Measurements from ENCODE around the gene RAB44.

RAB44 gene

DNA sequence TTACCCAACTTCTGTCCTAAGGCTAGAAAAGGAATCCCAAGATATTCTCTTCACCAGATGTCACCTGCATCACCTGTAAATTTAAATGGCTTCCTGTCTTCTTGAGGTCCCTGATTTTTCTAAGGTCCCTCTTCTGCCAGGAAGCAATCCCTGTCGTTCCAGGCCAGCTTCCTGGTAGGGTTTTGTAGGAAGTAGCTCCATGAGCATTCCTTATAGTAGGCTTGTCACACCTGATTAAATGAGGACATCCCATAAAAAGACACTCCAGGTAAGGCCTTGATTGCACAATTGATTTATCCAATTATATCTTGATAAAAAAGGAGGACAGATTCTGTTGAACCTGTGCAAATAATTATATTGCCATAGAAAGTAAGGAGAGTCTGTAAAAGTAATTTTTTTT lies 8.7 kb downstream of the RAB44 start:
- no peaks in the 10 kb centered on the region for H3K27me3 ChIP-seq (ENCODE audit: insufficient read depth, insufficient read length)
- H3K4me1 ChIP-seq (ENCODE audit: insufficient read depth, insufficient read length), result no peaks in the 10 kb centered on the region
- H3K9ac ChIP-seq (ENCODE audit: insufficient read length, low read depth), result no peak overlapping the region
- H3K9me3 ChIP-seq (ENCODE audit: insufficient read depth, low read length), result no peaks in the 10 kb centered on the region
- TF ChIP-seq YY1 (IDR thresholded peaks at IDR 0.05; ENCODE audit: insufficient read depth, insufficient read length) (no peak), ZNF274 (IDR thresholded peaks at IDR 0.05; ENCODE audit: low read depth, low read length) (no peak), SUZ12 (IDR thresholded peaks at IDR 0.05; ENCODE audit: extremely low read depth, insufficient read depth, insufficient read length) (no peak)
- no peaks in the 10 kb centered on the region for H3K36me3 ChIP-seq (ENCODE audit: insufficient read depth, insufficient read length, low read length)
- H3K4me3 ChIP-seq (ENCODE audit: insufficient read length, low read depth), result no peak overlapping the region
- no peak for DNase-seq (ENCODE audit: low read depth, low spot score)

DNA sequence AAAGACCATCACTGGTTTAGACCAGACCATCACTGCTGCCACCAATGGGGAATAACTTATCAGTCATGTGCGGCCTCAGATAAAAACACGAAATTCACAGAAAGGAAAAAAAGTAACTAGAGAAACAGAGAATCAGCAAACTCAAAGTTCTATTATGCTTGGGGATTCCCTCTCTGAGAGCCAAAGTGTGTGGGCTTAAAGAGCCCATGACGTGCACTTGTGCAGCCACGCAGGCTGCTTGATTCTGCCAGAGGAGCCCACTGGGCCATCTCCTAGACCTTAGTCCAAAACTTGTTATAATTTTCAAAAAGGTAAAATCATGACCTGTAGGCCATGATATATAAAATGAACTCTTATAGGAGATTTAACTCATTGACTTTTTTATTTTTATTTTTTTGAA lies 15.2 kb downstream of the RAB44 start:
- no peaks in the 10 kb centered on the region for H3K9me3 ChIP-seq (ENCODE audit: insufficient read depth, low read length)
- H3K9ac ChIP-seq (ENCODE audit: insufficient read length, low read depth), result no peak overlapping the region
- peaks cover 7% of the 10 kb centered on the region for H3K4me1 ChIP-seq (ENCODE audit: insufficient read depth, insufficient read length)
- no peaks in the 10 kb centered on the region for H3K36me3 ChIP-seq (ENCODE audit: insufficient read depth, insufficient read length, low read length)
- TF ChIP-seq ZNF274 (IDR thresholded peaks at IDR 0.05; ENCODE audit: low read depth, low read length) (no peak), SUZ12 (IDR thresholded peaks at IDR 0.05; ENCODE audit: extremely low read depth, insufficient read depth, insufficient read length) (no peak), YY1 (IDR thresholded peaks at IDR 0.05; ENCODE audit: insufficient read depth, insufficient read length) (no peak)
- no peak overlapping the region for H3K4me3 ChIP-seq (ENCODE audit: insufficient read length, low read depth)
- DNase-seq (ENCODE audit: low read depth, low spot score), result no peak
- no peaks in the 10 kb centered on the region for H3K27me3 ChIP-seq (ENCODE audit: insufficient read depth, insufficient read length)

DNA sequence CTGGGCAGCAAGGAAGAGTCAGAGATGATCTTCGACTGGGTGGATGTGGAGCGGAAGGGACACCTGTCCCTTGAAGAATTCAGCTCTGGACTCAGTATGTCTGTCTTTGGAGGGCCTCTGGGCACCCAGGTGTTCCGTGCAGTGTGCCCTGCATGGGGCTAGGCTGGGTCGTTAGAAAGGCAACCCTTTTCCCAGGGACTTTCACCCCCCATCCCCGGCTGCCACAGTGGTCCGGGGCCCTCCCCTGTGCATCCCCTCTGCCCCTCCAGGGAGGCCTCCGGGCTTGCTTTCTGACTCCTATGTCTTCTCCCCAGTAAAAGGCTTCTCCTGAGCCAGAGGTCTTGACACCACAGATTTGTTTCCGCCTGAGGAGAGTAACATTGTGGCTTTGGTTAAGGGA lies 16.2 kb downstream of the RAB44 start:
- Histone ChIP-seq H3K27me3 (ENCODE audit: insufficient read depth, insufficient read length) (no peaks in the 10 kb centered on the region), H3K36me3 (ENCODE audit: insufficient read depth, insufficient read length, low read length) (no peaks in the 10 kb centered on the region), H3K4me1 (ENCODE audit: insufficient read depth, insufficient read length) (peaks cover 10% of the 10 kb centered on the region), H3K9ac (ENCODE audit: insufficient read length, low read depth) (no peak overlapping the region), H3K9me3 (ENCODE audit: insufficient read depth, low read length) (no peaks in the 10 kb centered on the region), H3K4me3 (ENCODE audit: insufficient read length, low read depth) (no peak overlapping the region)
- DNase-seq (ENCODE audit: low read depth, low spot score), result no peak
- no peak for TF ChIP-seq SUZ12 (IDR thresholded peaks at IDR 0.05; ENCODE audit: extremely low read depth, insufficient read depth, insufficient read length)
- TF ChIP-seq ZNF274 (IDR thresholded peaks at IDR 0.05; ENCODE audit: low read depth, low read length), result no peak
- no peak for TF ChIP-seq YY1 (IDR thresholded peaks at IDR 0.05; ENCODE audit: insufficient read depth, insufficient read length)

DNA sequence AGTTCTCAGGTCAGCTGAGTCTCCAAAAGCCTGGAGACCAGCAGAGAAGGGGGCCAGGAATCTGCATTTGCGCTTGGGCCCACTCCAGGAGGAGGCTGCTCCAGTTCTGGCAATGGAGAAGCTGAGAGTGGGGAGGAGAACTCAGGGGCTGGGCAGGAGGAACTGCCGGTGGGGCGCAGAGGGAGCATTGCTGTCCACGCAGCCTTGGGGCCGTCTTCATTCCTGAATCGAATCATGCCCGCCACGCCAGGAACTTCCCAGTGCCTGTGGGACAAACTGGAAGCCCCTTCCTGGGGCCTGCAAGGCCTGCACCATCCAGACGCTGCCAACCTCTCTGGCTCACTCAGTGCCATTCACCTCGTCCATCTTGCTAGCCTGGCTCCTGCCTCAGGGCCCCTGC lies 16.9 kb downstream of the RAB44 start:
- no peak overlapping the region for H3K9ac ChIP-seq (ENCODE audit: insufficient read length, low read depth)
- no peak for TF ChIP-seq ZNF274 (IDR thresholded peaks at IDR 0.05; ENCODE audit: low read depth, low read length)
- TF ChIP-seq YY1 (IDR thresholded peaks at IDR 0.05; ENCODE audit: insufficient read depth, insufficient read length), result no peak
- no peak for TF ChIP-seq SUZ12 (IDR thresholded peaks at IDR 0.05; ENCODE audit: extremely low read depth, insufficient read depth, insufficient read length)
- no peak for DNase-seq (ENCODE audit: low read depth, low spot score)

DNA sequence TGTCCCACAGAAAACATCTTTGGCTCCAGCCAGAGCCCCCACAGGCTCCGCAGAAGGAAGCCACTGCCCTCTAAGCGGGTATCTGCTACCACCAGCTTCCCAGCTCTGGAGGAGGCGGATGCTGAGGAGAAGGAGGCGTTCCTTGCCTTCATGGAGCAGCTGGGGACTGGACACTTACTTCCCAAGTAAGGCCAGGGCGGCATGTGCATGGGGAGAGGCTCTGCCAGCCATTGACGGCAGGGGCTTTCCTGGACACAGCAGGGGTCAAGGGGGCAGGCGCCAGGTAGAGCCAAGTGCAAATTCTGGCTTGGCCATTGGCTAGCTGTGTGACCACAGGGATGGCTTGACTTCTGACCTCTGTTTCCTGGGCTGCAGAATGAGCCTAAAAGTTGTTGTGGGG lies 17.8 kb downstream of the RAB44 start:
- DNase-seq (ENCODE audit: low read depth, low spot score), result no peak

More for the DNA sequence above, 16.9 kb downstream of the RAB44 start:
- Histone ChIP-seq H3K9me3 (ENCODE audit: insufficient read depth, low read length) (no peaks in the 10 kb centered on the region), H3K4me1 (ENCODE audit: insufficient read depth, insufficient read length) (peaks cover 10% of the 10 kb centered on the region), H3K36me3 (ENCODE audit: insufficient read depth, insufficient read length, low read length) (no peaks in the 10 kb centered on the region), H3K4me3 (ENCODE audit: insufficient read length, low read depth) (no peak overlapping the region), H3K27me3 (ENCODE audit: insufficient read depth, insufficient read length) (no peaks in the 10 kb centered on the region)

DNA sequence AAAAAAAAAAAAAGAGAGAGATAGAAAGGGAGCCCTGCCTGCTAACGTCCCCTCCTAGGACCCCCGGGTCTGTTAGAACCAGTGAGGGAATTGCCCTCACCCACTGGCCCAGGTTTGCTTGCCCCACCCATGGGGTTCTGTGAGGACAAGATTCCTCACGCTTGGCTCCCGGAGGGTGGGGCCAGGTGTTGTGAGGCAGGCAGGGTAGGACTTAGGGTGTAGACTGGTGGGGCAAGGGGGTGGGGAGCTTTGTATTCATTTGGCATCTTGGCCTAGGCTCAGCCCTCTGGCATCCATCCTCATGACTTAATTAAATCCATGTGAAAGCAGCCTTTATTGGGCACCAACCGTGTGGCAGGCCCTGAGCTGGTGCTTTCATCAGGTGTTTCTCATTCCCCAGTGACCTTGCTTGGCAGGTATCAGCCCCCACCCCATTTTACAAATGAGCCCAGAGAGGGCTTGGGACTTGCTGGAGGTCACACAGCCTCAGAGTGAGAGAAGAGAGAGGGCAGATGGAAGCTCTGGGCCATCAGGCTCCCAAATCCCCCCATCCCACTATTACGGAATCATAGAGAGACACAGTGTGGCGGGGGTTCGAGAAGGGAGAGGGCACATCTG lies 19.0 kb downstream of the RAB44 start:
- peaks cover 10% of the 10 kb centered on the region for H3K4me1 ChIP-seq (ENCODE audit: insufficient read depth, insufficient read length)
- TF ChIP-seq SUZ12 (IDR thresholded peaks at IDR 0.05; ENCODE audit: extremely low read depth, insufficient read depth, insufficient read length) (no peak), YY1 (IDR thresholded peaks at IDR 0.05; ENCODE audit: insufficient read depth, insufficient read length) (no peak), ZNF274 (IDR thresholded peaks at IDR 0.05; ENCODE audit: low read depth, low read length) (no peak)
- H3K27me3 ChIP-seq (ENCODE audit: insufficient read depth, insufficient read length), result no peaks in the 10 kb centered on the region
- H3K9me3 ChIP-seq (ENCODE audit: insufficient read depth, low read length), result no peaks in the 10 kb centered on the region
- H3K9ac ChIP-seq (ENCODE audit: insufficient read length, low read depth), result no peak overlapping the region
- DNase-seq (ENCODE audit: low read depth, low spot score), result no peak
- no peaks in the 10 kb centered on the region for H3K36me3 ChIP-seq (ENCODE audit: insufficient read depth, insufficient read length, low read length)
- no peak overlapping the region for H3K4me3 ChIP-seq (ENCODE audit: insufficient read length, low read depth)

More for the DNA sequence above, 17.8 kb downstream of the RAB44 start:
- no peak for TF ChIP-seq SUZ12 (IDR thresholded peaks at IDR 0.05; ENCODE audit: extremely low read depth, insufficient read depth, insufficient read length)
- TF ChIP-seq ZNF274 (IDR thresholded peaks at IDR 0.05; ENCODE audit: low read depth, low read length), result no peak
- TF ChIP-seq YY1 (IDR thresholded peaks at IDR 0.05; ENCODE audit: insufficient read depth, insufficient read length), result no peak
- H3K4me1 ChIP-seq (ENCODE audit: insufficient read depth, insufficient read length), result peaks cover 10% of the 10 kb centered on the region
- H3K36me3 ChIP-seq (ENCODE audit: insufficient read depth, insufficient read length, low read length), result no peaks in the 10 kb centered on the region
- H3K9ac ChIP-seq (ENCODE audit: insufficient read length, low read depth), result no peak overlapping the region
- H3K4me3 ChIP-seq (ENCODE audit: insufficient read length, low read depth), result no peak overlapping the region
- no peaks in the 10 kb centered on the region for H3K9me3 ChIP-seq (ENCODE audit: insufficient read depth, low read length)
- H3K27me3 ChIP-seq (ENCODE audit: insufficient read depth, insufficient read length), result no peaks in the 10 kb centered on the region

DNA sequence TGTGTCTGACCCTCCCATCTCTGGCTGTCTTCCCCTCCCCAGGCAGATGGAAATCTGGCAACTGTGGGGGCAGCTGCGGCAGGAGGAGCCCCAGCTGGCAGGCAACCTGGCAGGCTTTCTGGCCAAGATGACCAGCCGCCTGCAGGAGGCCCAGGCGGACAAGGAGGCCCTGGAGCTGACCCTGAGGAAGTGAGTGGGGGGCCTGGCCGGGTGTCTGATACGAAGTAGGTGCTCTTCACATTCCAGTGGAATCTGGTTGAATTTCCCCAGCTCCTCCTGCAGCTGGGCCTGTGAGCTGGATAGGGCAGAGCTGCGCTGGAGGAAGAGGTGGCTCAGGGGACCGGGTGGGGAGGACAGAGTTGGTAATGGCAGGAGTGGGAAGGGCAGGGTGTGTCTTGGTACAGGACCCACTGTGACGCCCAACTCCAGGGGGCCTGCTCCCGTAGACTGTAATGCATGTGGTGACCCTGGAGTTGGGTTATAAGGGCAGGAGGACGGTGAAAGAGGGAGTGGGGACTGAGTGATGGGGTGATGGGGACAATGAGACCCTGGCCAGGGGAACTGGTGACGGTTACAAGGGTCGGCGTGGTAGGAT lies 19.7 kb downstream of the RAB44 start:
- Histone ChIP-seq H3K36me3 (ENCODE audit: insufficient read depth, insufficient read length, low read length) (no peaks in the 10 kb centered on the region), H3K9me3 (ENCODE audit: insufficient read depth, low read length) (no peaks in the 10 kb centered on the region), H3K4me3 (ENCODE audit: insufficient read length, low read depth) (no peak overlapping the region), H3K9ac (ENCODE audit: insufficient read length, low read depth) (no peak overlapping the region), H3K4me1 (ENCODE audit: insufficient read depth, insufficient read length) (peaks cover 10% of the 10 kb centered on the region), H3K27me3 (ENCODE audit: insufficient read depth, insufficient read length) (no peaks in the 10 kb centered on the region)
- TF ChIP-seq YY1 (IDR thresholded peaks at IDR 0.05; ENCODE audit: insufficient read depth, insufficient read length) (no peak), SUZ12 (IDR thresholded peaks at IDR 0.05; ENCODE audit: extremely low read depth, insufficient read depth, insufficient read length) (no peak), ZNF274 (IDR thresholded peaks at IDR 0.05; ENCODE audit: low read depth, low read length) (no peak)
- no peak for DNase-seq (ENCODE audit: low read depth, low spot score)
